ENCODE results near the gene CCDC92B. TPM values are rescaled to one million over a fixed set of nuclear protein-coding genes. Genes with fewer than 3 reads are reported as not detected.
A peak's percentile ranks its signal among the peaks of the same experiment; 100 is the strongest.

The CCDC92B gene
- total RNA-seq, 1 experiment from 2014 or later = 15.2 TPM

- Mint-ChIP-seq H3K36me3 (peaks cover 3% of the 10 kb centered on the region; the same call in 1 of the 2 replicates), H3K9me3 (no peaks in the 10 kb centered on the region), H3K4me1 (peaks cover 52% of the 10 kb centered on the region), H3K27ac (no peak overlapping the region), H3K4me3 (no peak overlapping the region), H3K27me3 (ENCODE audit: low read depth) (peaks cover 7% of the 10 kb centered on the region)
- CTCF ChIA-PET = interaction anchor here (0.5 to 1.7 kb wide), 12 partner anchors 15 to 369 kb away, joined by 3 to 8 read pairs (median 4); partner anchors contain the start of gene CCDC92B
- POLR2A ChIA-PET = no interaction called here
- DNase-seq (ENCODE audit: low spot score) (peak; percentile 73), ATAC-seq (peak; percentile 43)
- TF ChIP-seq MYBL2 (CRISPR knock-in tag; IDR thresholded peaks at IDR 0.05) = no peak
- TF ChIP-seq, protein P1, sequence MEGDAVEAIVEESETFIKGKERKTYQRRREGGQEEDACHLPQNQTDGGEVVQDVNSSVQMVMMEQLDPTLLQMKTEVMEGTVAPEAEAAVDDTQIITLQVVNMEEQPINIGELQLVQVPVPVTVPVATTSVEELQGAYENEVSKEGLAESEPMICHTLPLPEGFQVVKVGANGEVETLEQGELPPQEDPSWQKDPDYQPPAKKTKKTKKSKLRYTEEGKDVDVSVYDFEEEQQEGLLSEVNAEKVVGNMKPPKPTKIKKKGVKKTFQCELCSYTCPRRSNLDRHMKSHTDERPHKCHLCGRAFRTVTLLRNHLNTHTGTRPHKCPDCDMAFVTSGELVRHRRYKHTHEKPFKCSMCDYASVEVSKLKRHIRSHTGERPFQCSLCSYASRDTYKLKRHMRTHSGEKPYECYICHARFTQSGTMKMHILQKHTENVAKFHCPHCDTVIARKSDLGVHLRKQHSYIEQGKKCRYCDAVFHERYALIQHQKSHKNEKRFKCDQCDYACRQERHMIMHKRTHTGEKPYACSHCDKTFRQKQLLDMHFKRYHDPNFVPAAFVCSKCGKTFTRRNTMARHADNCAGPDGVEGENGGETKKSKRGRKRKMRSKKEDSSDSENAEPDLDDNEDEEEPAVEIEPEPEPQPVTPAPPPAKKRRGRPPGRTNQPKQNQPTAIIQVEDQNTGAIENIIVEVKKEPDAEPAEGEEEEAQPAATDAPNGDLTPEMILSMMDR (IDR thresholded peaks at IDR 0.05) = peak; percentile 38; the same call in 1 of the 2 replicates
Measured at GRCh38 chr17:2707721-2708584, 41.5 kb downstream of the CCDC92B start.

GRCh38 chr17:2706911-2707510, 42.4 kb downstream of the CCDC92B start:
- Mint-ChIP-seq H3K27ac (no peak overlapping the region), H3K4me1 (peaks cover 44% of the 10 kb centered on the region), H3K4me3 (no peak overlapping the region), H3K36me3 (peaks cover 12% of the 10 kb centered on the region), H3K27me3 (ENCODE audit: low read depth) (peaks cover 1% of the 10 kb centered on the region), H3K9me3 (no peaks in the 10 kb centered on the region)
- peak; percentile 12 for DNase-seq (ENCODE audit: low spot score)
- POLR2A ChIA-PET = no interaction called here
- CTCF ChIA-PET = interaction anchor here (0.9 to 1.7 kb wide), 12 partner anchors 11 to 355 kb away, joined by 3 to 8 read pairs (median 4); no protein-coding TSS in a partner anchor
- TF ChIP-seq ATF1 (CRISPR knock-in tag; IDR thresholded peaks at IDR 0.05) = no peak
- TF ChIP-seq ARID4B (CRISPR knock-in tag; IDR thresholded peaks at IDR 0.05; ENCODE audit: borderline replicate concordance) = no peak
- TF ChIP-seq NFATC4 (CRISPR knock-in tag; IDR thresholded peaks at IDR 0.05) = no peak
- TF ChIP-seq E2F4 (CRISPR knock-in tag; IDR thresholded peaks at IDR 0.05; ENCODE audit: borderline replicate concordance, low read depth) = no peak
- TF ChIP-seq, protein P2, sequence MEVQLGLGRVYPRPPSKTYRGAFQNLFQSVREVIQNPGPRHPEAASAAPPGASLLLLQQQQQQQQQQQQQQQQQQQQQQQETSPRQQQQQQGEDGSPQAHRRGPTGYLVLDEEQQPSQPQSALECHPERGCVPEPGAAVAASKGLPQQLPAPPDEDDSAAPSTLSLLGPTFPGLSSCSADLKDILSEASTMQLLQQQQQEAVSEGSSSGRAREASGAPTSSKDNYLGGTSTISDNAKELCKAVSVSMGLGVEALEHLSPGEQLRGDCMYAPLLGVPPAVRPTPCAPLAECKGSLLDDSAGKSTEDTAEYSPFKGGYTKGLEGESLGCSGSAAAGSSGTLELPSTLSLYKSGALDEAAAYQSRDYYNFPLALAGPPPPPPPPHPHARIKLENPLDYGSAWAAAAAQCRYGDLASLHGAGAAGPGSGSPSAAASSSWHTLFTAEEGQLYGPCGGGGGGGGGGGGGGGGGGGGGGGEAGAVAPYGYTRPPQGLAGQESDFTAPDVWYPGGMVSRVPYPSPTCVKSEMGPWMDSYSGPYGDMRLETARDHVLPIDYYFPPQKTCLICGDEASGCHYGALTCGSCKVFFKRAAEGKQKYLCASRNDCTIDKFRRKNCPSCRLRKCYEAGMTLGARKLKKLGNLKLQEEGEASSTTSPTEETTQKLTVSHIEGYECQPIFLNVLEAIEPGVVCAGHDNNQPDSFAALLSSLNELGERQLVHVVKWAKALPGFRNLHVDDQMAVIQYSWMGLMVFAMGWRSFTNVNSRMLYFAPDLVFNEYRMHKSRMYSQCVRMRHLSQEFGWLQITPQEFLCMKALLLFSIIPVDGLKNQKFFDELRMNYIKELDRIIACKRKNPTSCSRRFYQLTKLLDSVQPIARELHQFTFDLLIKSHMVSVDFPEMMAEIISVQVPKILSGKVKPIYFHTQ (CRISPR knock-in tag; IDR thresholded peaks at IDR 0.05) = no peak
- TF ChIP-seq, protein P3, sequence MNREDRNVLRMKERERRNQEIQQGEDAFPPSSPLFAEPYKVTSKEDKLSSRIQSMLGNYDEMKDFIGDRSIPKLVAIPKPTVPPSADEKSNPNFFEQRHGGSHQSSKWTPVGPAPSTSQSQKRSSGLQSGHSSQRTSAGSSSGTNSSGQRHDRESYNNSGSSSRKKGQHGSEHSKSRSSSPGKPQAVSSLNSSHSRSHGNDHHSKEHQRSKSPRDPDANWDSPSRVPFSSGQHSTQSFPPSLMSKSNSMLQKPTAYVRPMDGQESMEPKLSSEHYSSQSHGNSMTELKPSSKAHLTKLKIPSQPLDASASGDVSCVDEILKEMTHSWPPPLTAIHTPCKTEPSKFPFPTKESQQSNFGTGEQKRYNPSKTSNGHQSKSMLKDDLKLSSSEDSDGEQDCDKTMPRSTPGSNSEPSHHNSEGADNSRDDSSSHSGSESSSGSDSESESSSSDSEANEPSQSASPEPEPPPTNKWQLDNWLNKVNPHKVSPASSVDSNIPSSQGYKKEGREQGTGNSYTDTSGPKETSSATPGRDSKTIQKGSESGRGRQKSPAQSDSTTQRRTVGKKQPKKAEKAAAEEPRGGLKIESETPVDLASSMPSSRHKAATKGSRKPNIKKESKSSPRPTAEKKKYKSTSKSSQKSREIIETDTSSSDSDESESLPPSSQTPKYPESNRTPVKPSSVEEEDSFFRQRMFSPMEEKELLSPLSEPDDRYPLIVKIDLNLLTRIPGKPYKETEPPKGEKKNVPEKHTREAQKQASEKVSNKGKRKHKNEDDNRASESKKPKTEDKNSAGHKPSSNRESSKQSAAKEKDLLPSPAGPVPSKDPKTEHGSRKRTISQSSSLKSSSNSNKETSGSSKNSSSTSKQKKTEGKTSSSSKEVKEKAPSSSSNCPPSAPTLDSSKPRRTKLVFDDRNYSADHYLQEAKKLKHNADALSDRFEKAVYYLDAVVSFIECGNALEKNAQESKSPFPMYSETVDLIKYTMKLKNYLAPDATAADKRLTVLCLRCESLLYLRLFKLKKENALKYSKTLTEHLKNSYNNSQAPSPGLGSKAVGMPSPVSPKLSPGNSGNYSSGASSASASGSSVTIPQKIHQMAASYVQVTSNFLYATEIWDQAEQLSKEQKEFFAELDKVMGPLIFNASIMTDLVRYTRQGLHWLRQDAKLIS (CRISPR knock-in tag; IDR thresholded peaks at IDR 0.05; ENCODE audit: borderline replicate concordance) = no peak
- TF ChIP-seq FOXK1 (CRISPR knock-in tag; IDR thresholded peaks at IDR 0.05) = no peak
- no peak for ATAC-seq

Measured in WTC11 (cell line).